ENCODE results near the gene C4orf51.
"Not testable (repeated sequence)": the region's sequence is repeated elsewhere in the genome, so short reads cannot be mapped to it uniquely, and the experiment has no call there.

- TF ChIP-seq CTCF (IDR thresholded peaks at IDR 0.05 in 8 of 11, conservative IDR thresholded peaks at IDR 0.05 in 3 of 11); POLR2AphosphoS5 (IDR thresholded peaks at IDR 0.05): not testable (repeated sequence)
Measured at GRCh38 chr4:145691416-145691815, 11.5 kb downstream of the C4orf51 start.

All from spleen (tissue), 7 donors.